Measurements from ENCODE around the gene RACK1. TPM values are rescaled to one million over a fixed set of nuclear protein-coding genes. Genes with fewer than 3 reads are reported as not detected.

The RACK1 gene
- total and polyA plus RNA-seq, 2 of the 4 experiments (the other 2 are of a cell fraction) = 4,263 to 9,350 TPM

GRCh38 chr5:181186986-181187499, 56.7 kb downstream of the RACK1 start (continued):
- TF ChIP-seq MAFK (IDR thresholded peaks at IDR 0.05; ENCODE audit: low read depth, low read length) = no peak
- no peak for TF ChIP-seq USF2 (IDR thresholded peaks at IDR 0.05; ENCODE audit: low read depth, low read length)
- TF ChIP-seq NFE2L2 (IDR thresholded peaks at IDR 0.05; ENCODE audit: low read depth, low read length) = no peak
- TF ChIP-seq RFX5 (IDR thresholded peaks at IDR 0.05; ENCODE audit: low read depth, low read length) = no peak

Small RNAs within 50 kb of the gene (microRNA-seq; reads per million reads assigned to microRNA genes)
- gene MIR4638 (ENCODE audit: insufficient read depth in 1 of 2, insufficient read length in 1 of 2, unreplicated experiment in 1 of 2) (0 to 0.37 reads per million in 2 experiments), gene SNORD95 (ENCODE audit: insufficient read depth, insufficient read length) (not detected), gene SNORD96A (ENCODE audit: insufficient read depth, insufficient read length) (not detected)

Small RNAs within 50 kb of the gene (small RNA-seq; reads per million reads assigned to genes)
- gene MIR4638 (0 reads per million in 5 experiments), gene SNORD95 (0 reads per million in 5 experiments), gene SNORD96A (0 reads per million in 5 experiments)

Other genes with a start within 250 kb of the RACK1 start
- not detected in 2 replicates for gene BTNL9, start 203.6 kb downstream of the RACK1 start, total RNA-seq (2012; rRNA removed)
- not detected in 2 replicates for gene BTNL9, start 203.6 kb downstream of the RACK1 start, polyA plus RNA-seq (2012; rRNA removed)
- not detected in 2 replicates for gene OR2V1, start 112.7 kb downstream of the RACK1 start, total RNA-seq (2012; rRNA removed)
- not detected in 2 replicates for gene OR2V1, start 112.7 kb downstream of the RACK1 start, polyA plus RNA-seq (2012; rRNA removed)
- not detected in 2 replicates for gene OR2V2, start 96.3 kb downstream of the RACK1 start, total RNA-seq (2012; rRNA removed)
- gene OR2V2, start 96.3 kb downstream of the RACK1 start, polyA plus RNA-seq (2012; rRNA removed) = not detected in 2 replicates
- 0.54 and 0.83 TPM in 2 replicates for gene TRIM7, start 38.7 kb downstream of the RACK1 start, total RNA-seq (2012; rRNA removed)
- 1.0 and 1.3 TPM in 2 replicates for gene TRIM7, start 38.7 kb downstream of the RACK1 start, polyA plus RNA-seq (2012; rRNA removed)
- 5.9 and 6.9 TPM in 2 replicates for gene TRIM41, start 20.6 kb downstream of the RACK1 start, total RNA-seq (2012; rRNA removed)
- gene TRIM41, start 20.6 kb downstream of the RACK1 start, polyA plus RNA-seq (2012; rRNA removed) = 15.7 and 16.9 TPM in 2 replicates
- gene TRIM52, start 17.2 kb upstream of the RACK1 start, total RNA-seq (2012; rRNA removed) = 2.3 and 3.9 TPM in 2 replicates
- gene TRIM52, start 17.2 kb upstream of the RACK1 start, polyA plus RNA-seq (2012; rRNA removed) = 6.1 and 6.9 TPM in 2 replicates
- gene OR4F3, start 123.4 kb upstream of the RACK1 start, total RNA-seq (2012; rRNA removed) = not detected in 2 replicates
- gene OR4F3, start 123.4 kb upstream of the RACK1 start, polyA plus RNA-seq (2012; rRNA removed) = not detected in 2 replicates